ENCODE measurements around the gene NHLH1.

NHLH1 gene

DNA sequence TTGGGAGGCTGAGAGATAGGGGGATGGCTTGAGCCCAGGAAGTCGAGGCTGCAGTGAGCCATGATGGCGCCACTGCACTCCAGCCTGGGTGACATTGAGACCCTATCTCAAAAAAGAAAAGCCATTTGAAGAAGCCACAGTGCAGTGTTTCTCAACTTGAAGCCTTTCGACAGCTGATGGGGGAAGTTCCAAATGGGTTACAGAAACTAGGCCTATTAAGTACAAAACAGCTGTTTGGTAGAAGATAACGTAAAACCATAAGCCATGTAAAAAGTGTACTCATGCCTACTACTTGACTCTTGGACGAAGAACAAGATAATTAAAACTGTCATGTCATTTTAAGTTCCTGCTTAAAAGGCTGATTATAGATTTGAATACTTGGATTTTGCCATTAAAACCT lies 40.5 kb upstream of the NHLH1 start:
- Histone ChIP-seq H3K4me3 (replicated peaks; ENCODE audit: insufficient read depth, low read length) (no peak overlapping the region), H3K27ac (replicated peaks) (no peak overlapping the region), H3K27me3 (ENCODE audit: insufficient read depth, poor library complexity, severe bottlenecking) (no peaks in the 10 kb centered on the region)
- TF ChIP-seq GABPA (IDR thresholded peaks at IDR 0.05; ENCODE audit: low read depth) (no peak), POLR2AphosphoS5 (IDR thresholded peaks at IDR 0.05; ENCODE audit: low read depth) (no peak), SPI1 (IDR thresholded peaks at IDR 0.05; ENCODE audit: borderline replicate concordance, low read depth) (no peak)
- TF ChIP-seq, protein P1, sequence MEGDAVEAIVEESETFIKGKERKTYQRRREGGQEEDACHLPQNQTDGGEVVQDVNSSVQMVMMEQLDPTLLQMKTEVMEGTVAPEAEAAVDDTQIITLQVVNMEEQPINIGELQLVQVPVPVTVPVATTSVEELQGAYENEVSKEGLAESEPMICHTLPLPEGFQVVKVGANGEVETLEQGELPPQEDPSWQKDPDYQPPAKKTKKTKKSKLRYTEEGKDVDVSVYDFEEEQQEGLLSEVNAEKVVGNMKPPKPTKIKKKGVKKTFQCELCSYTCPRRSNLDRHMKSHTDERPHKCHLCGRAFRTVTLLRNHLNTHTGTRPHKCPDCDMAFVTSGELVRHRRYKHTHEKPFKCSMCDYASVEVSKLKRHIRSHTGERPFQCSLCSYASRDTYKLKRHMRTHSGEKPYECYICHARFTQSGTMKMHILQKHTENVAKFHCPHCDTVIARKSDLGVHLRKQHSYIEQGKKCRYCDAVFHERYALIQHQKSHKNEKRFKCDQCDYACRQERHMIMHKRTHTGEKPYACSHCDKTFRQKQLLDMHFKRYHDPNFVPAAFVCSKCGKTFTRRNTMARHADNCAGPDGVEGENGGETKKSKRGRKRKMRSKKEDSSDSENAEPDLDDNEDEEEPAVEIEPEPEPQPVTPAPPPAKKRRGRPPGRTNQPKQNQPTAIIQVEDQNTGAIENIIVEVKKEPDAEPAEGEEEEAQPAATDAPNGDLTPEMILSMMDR (IDR thresholded peaks at IDR 0.05; ENCODE audit: insufficient read depth, low read length): no peak
- TF ChIP-seq, protein P2, sequence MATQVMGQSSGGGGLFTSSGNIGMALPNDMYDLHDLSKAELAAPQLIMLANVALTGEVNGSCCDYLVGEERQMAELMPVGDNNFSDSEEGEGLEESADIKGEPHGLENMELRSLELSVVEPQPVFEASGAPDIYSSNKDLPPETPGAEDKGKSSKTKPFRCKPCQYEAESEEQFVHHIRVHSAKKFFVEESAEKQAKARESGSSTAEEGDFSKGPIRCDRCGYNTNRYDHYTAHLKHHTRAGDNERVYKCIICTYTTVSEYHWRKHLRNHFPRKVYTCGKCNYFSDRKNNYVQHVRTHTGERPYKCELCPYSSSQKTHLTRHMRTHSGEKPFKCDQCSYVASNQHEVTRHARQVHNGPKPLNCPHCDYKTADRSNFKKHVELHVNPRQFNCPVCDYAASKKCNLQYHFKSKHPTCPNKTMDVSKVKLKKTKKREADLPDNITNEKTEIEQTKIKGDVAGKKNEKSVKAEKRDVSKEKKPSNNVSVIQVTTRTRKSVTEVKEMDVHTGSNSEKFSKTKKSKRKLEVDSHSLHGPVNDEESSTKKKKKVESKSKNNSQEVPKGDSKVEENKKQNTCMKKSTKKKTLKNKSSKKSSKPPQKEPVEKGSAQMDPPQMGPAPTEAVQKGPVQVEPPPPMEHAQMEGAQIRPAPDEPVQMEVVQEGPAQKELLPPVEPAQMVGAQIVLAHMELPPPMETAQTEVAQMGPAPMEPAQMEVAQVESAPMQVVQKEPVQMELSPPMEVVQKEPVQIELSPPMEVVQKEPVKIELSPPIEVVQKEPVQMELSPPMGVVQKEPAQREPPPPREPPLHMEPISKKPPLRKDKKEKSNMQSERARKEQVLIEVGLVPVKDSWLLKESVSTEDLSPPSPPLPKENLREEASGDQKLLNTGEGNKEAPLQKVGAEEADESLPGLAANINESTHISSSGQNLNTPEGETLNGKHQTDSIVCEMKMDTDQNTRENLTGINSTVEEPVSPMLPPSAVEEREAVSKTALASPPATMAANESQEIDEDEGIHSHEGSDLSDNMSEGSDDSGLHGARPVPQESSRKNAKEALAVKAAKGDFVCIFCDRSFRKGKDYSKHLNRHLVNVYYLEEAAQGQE (IDR thresholded peaks at IDR 0.05; ENCODE audit: insufficient replicate concordance, low read depth): no peak
- DNase-seq (ENCODE audit: low read depth in 1 of 2, low spot score in 1 of 2): no peak

DNA sequence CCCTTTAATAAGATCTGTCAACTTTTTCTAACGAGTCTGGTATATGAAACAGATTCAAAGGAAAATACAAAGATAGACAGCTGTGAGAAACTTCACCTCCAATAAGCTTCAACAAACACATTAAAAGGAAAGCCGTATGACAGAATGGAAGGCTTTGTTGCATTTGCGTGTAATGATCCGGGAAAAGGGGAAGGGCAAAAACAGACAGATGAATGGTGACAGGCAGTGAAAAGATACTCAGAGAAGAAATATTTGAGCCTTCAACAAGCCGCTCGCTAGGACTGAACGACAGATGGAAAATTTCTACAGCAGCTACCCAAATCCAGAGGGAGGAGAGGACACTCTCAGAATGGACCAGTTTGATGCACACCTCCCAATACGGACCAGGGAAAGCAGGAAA lies 38.7 kb upstream of the NHLH1 start:
- TF ChIP-seq, protein P2 (IDR thresholded peaks at IDR 0.05; ENCODE audit: insufficient replicate concordance, low read depth): no peak
- TF ChIP-seq SPI1 (IDR thresholded peaks at IDR 0.05; ENCODE audit: borderline replicate concordance, low read depth): no peak
- TF ChIP-seq GABPA (IDR thresholded peaks at IDR 0.05; ENCODE audit: low read depth): no peak
- TF ChIP-seq POLR2AphosphoS5 (IDR thresholded peaks at IDR 0.05; ENCODE audit: low read depth): no peak
- TF ChIP-seq, protein P1 (IDR thresholded peaks at IDR 0.05; ENCODE audit: insufficient read depth, low read length): no peak
- Histone ChIP-seq H3K27ac (replicated peaks) (no peak overlapping the region), H3K4me3 (replicated peaks; ENCODE audit: insufficient read depth, low read length) (no peak overlapping the region), H3K27me3 (ENCODE audit: insufficient read depth, poor library complexity, severe bottlenecking) (no peaks in the 10 kb centered on the region)
- DNase-seq (ENCODE audit: low read depth in 1 of 2, low spot score in 1 of 2): no peak

DNA sequence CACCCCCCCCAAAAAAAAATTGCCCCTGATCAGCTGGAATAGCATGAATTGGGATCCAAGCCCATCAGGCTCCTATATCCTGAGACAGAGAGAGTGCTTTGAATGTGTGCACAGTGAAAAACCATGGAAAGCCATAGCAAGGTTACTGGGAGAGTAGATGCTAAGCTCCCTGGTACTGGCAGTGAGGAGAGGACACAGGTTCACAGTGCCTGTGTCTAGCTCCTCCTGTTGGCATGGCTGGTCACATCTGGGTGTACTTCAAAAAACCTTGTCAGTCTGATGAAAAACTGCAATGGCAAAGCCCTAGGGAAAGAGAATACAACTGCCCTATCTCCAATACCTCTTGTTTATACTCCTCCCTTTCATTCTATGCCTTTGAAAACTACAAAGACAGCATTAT lies 36.8 kb upstream of the NHLH1 start:
- Histone ChIP-seq H3K27me3 (ENCODE audit: insufficient read depth, poor library complexity, severe bottlenecking) (no peaks in the 10 kb centered on the region), H3K4me3 (replicated peaks; ENCODE audit: insufficient read depth, low read length) (no peak overlapping the region), H3K27ac (replicated peaks) (no peak overlapping the region)
- DNase-seq (ENCODE audit: low read depth in 1 of 2, low spot score in 1 of 2): no peak
- TF ChIP-seq POLR2AphosphoS5 (IDR thresholded peaks at IDR 0.05; ENCODE audit: low read depth) (no peak), SPI1 (IDR thresholded peaks at IDR 0.05; ENCODE audit: borderline replicate concordance, low read depth) (no peak), GABPA (IDR thresholded peaks at IDR 0.05; ENCODE audit: low read depth) (no peak)
- TF ChIP-seq, protein P2 (IDR thresholded peaks at IDR 0.05; ENCODE audit: insufficient replicate concordance, low read depth): no peak
- TF ChIP-seq, protein P1 (IDR thresholded peaks at IDR 0.05; ENCODE audit: insufficient read depth, low read length): no peak

Data from HL-60 (cell line).